Pulmonary artery endothelial cell (primary cell): ENCODE results near the gene ARL4D. TPM values are rescaled to one million over a fixed set of nuclear protein-coding genes. Genes with fewer than 3 reads are reported as not detected.
"Not testable (repeated sequence)": the region's sequence is repeated elsewhere in the genome, so short reads cannot be mapped to it uniquely, and the experiment has no call there.

Experiments
- DNase-seq: peaks from one replicate; pipeline ENCODE4 v3.0.0-alpha.2; 2011; ENCODE audit warnings: low read depth, low spot score
- total RNA-seq: library from RNA; depleted of rRNA; stranded (reverse); fragments of >200 nt; gene quantifications from 2 replicates; pipeline ENCODE4 v1.2.3, GENCODE V29; 2014

The ARL4D gene
- total RNA-seq, 1 donor from 2014 or later, result 10.6 TPM

DNA sequence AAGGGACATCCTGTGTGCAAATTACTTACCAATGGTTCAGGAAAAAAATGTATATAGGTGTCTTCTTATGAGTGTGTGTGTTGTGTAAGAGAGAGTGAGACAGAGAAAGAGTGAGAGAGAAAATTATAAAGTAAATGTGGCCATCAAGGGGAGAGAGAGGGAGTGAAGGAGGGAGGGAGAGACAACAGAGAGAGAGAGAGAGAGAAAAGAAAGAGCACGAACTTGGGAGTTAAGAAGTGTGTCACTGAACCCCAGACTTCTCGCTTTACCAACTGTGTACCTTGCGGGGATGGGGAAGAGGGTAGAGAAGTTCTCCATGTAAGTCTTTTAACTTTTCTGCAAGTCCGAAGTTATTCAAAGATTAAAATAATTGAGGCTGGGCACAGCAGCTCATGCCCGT lies 28.8 kb upstream of the ARL4D start:
- no peak for DNase-seq

DNA sequence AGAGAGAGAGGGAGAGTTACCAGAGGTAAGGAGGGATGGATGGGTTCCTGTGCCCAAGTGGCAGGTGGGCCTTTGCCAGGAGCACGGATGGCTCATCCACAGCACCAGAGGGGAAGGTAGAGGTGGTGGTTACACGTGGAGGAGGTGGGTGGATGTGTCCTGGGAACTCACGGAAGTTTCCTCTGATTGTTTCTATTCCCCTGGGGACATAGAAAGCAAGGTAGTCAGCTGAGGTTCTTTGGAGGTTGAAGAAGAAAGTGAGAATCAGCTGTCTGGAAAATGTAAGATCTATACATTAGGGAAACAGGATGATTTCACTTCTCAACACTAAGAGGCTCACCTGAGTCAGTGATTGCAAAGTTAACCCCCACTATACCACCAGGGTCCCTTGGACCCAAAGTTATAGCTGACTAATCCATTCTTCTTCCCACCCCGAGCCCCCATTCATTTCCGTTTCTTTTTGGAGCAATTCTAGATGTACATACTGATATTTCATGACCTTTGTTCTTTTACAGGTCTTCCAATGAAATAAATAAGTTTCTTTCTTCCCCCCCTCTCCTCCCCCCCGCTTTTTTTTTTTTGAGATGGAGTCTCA lies 27.5 kb upstream of the ARL4D start:
- DNase-seq, result no peak

GRCh38 chr17:43372273-43372911 lies 26.4 kb upstream of the ARL4D start:
- DNase-seq, result no peak

DNA sequence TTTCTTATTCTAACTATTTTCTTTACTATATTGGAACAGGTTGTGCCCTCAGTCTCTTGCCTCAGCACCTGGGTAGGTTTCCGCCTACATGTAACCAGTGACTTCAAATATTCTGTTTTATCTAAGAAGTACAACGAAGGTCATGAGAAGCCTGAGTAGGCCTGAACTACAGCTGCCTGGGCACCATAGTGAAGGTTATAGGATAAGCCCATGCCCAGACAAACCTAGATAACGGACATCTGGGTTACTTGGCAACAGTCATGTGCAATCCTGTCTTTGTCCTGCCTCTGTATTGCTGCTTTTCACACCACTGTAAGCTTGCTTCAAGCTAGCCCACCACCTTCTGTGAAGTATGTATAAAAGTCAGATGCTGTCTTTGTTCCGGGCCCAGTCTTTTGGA lies 25.4 kb upstream of the ARL4D start:
- DNase-seq, result no peak

GRCh38 chr17:43375915-43376314 lies 22.9 kb upstream of the ARL4D start:
- not testable (repeated sequence) for DNase-seq

- DNase-seq, result no peak
These were observed 21.6 kb upstream of the ARL4D start for GRCh38 chr17:43377056-43377810.

GRCh38 chr17:43378766-43379165 lies 20.0 kb upstream of the ARL4D start:
- DNase-seq, result no peak

GRCh38 chr17:43380307-43380706 lies 18.5 kb upstream of the ARL4D start:
- no peak for DNase-seq

- DNase-seq, result no peak
These were observed 17.6 kb upstream of the ARL4D start for GRCh38 chr17:43381204-43381603.

DNA sequence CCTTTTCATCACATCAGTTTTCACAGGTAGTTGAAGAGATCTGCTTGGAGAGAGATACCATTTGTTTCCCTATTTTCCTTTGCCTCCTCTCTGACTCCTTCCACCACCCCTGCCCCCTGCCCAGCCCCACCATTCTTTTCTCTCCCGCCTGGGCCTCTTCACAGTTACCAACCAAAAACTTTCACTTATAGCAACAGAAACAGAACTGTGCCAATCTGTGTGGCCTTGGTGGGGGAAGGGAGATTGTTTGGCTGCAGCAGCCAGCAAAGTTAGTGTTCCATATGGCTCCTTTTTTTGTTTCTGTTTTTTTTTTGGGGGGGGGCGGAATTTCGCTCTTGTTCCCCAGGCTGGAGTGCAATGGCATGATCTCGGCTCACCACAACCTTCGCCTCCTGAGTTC lies 17.2 kb upstream of the ARL4D start:
- DNase-seq, result no peak

DNA sequence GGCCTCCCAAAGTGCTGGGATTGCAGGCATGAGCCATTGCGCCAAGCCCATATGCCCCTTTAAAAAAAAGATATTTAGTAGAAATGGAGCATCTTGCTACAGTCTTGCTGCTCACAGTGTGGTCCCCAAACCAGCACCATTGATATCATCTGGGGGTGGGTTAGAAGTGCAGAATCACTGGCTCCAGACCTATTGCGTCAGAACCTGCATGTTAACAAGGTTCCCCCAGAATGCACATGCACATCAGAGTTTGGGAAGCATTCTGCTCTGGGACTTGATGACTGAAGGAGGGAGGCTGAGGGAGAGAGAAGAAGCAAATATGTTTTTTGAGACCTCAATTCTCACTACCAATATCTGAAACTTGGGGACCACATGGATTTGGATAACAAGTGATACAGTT lies 16.0 kb upstream of the ARL4D start:
- no peak for DNase-seq

GRCh38 chr17:43383372-43383771 lies 15.4 kb upstream of the ARL4D start:
- DNase-seq, result no peak

GRCh38 chr17:43383826-43384475 lies 14.8 kb upstream of the ARL4D start:
- DNase-seq, result no peak

- DNase-seq, result no peak
These were observed 14.3 kb upstream of the ARL4D start for GRCh38 chr17:43384476-43384862.

- DNase-seq, result no peak
These were observed 13.6 kb upstream of the ARL4D start for GRCh38 chr17:43385046-43385831.

DNA sequence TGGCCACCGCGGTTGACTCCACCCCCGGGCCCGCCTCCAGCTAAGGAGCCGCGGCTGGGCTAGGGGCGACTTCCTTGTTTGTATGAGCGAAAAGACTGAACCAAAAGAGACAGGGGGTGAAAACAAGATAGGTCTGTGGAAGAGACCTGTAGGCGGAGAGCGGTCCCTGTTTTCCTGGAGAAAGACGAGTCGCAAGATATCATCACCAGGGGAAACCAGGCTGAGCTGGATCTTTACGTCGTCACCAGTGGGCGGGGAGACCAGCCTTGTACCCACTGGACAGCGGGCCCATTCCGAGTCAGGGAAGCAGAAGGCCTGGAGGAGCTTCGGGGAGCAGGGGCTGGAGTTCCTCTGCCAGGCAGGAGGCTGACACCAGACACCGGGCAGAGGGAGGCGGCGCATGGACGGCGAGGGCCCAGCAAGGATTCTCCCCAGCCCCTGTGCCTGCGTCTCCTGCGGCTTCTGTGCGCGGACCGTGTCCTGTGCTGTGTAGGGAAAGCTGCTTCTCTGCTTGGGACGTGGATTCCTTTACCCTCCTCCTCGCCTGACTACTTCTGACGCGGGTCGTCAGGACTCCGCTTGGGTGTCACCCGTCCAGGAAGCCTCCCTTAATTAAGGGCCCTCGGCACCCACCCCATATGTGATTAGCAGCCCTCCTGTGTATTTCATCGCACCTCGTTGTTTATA lies 10.3 kb upstream of the ARL4D start:
- peak; percentile 69 for DNase-seq

DNA sequence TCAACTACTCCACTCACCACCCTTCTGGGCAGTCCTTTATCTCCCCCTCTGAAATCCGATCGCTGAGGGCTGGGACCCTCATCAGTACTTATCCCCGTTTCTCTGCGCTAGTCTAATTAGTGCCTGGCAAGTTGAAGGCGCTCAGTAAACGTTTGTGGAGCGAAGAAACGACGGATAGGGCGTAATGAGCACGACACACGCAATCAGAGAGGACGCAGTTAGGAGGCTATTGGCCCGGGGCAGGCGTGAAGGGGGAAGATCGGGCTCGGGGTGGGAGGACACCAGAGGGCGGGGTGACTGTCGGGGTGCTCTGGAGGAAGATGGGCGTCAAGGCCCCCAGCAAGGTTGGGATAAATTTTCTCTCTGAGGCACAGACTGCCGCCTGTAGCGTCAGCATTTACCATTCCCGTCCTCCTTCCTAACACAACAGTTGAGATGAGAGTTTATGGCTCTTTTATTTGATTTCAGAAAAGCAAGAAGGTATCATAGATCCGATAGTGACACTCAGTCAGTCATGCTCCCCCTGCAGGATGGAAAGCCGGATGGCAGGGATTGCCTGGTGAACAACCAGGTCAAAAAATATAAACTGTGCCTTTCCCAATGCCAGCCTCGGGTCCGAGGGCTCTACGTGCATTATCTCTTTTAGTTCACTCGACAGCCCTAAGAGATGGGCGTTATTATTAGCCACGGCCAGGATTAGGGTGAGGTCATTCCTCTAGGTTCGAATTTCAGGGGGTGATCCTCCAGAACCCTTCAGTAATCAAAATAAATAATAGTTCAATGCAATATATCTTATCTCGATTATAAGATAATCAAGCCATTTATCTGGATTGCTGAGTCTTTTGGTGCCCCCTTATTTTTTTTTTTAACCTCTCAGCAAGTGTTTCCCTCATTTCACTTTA lies 9.5 kb upstream of the ARL4D start:
- DNase-seq, result peak; percentile 37

DNA sequence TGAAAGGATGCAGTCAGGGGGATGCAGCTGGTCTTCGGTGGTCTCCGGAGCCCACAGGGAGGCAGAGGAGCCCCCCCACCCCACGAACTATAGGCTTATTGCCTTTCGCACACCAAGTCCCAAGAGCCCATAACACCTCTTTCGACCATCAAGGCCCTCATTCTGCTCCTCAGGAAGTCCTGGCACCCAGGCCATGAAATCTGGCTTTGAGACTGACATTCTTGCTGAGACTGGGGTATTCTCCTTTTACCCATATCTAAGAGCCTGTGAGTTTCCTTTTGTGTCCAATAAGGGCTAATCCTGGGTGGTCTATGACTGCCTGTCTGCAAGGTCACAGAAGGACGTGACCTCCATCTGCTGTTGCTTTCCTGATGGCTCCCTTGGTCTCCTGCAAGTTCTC lies 6.4 kb upstream of the ARL4D start:
- DNase-seq, result no peak

- peak; percentile 57 for DNase-seq
These were observed 4.8 kb upstream of the ARL4D start for GRCh38 chr17:43393944-43394482.

DNA sequence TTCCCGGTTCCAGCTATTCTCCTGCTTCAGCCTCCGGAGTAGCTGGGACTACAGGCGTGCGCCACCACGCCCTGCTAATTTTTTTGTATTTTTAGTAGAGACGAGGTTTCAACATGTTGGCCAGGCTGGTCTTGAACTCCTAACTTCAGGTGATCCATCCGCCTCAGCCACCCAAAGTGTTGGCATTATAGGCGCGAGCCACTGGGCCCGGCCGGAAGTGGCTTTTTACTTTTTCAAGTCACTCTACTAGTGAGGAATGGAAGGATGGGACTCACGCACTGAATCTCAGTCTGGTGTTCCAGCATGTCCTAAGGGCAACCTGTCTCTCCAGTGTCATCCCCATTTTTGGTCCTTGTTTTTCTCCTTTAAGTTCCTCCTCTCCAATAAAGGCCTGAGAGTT lies 4.1 kb upstream of the ARL4D start:
- DNase-seq, result not testable (repeated sequence)
